ENCODE data around the gene ZNF350.
"Not testable (repeated sequence)": the region's sequence is repeated elsewhere in the genome, so short reads cannot be mapped to it uniquely, and the experiment has no call there.

- TF ChIP-seq CTCF (IDR thresholded peaks at IDR 0.05 in 8 of 11, conservative IDR thresholded peaks at IDR 0.05 in 3 of 11); POLR2A (IDR thresholded peaks at IDR 0.05): not testable (repeated sequence)
Observed at GRCh38 chr19:52024478-52024877, 37.8 kb upstream of the ZNF350 start.
